Fibroblast of upper back skin (primary cell): ENCODE data around the gene ZFAND6.
A peak's percentile ranks its signal among the peaks of the same experiment; 100 is the strongest.
"Not testable (repeated sequence)": the region's sequence is repeated elsewhere in the genome, so short reads cannot be mapped to it uniquely, and the experiment has no call there.

ENCODE experiments used
- DNase-seq: peaks from one replicate; pipeline ENCODE4 v3.0.0-alpha.2; 2013

Gene ZFAND6

DNA sequence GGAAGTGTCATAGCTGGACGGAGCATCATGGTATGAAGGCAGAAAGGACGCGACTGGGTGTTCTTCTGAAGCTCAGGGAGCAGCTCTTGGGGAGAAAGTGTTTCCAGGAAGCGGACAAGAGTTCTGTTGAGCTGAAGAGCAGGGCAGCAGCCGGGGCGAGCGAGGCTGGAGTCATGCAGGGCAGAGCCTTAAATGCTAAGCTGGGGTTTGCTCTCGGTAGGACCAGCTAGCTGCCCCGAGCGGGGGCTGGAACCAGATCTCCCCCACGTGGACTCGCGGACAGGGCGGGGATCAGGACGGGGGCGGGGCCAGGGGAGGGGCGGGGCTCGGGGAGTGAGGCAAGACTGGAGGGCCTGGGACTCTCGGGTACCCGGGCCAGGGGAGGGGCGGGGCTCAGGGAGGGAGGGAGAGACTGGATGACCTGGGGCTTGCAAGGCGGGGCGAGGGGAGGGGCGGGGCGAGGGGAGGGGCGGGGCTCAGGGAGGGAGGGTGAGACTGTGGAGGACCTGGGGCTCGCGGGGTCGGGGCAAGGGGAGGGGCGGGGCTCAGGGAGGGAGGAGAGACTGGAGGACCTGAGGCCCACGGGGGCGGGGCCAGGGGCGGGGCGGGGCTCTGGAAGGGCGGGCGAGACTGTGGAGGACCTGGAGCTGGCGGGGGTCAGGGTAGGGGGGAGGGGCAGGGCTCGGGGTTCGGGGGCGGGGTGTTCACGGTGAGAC lies 92.9 kb downstream of the ZFAND6 start:
- DNase-seq = peak; percentile 94

DNA sequence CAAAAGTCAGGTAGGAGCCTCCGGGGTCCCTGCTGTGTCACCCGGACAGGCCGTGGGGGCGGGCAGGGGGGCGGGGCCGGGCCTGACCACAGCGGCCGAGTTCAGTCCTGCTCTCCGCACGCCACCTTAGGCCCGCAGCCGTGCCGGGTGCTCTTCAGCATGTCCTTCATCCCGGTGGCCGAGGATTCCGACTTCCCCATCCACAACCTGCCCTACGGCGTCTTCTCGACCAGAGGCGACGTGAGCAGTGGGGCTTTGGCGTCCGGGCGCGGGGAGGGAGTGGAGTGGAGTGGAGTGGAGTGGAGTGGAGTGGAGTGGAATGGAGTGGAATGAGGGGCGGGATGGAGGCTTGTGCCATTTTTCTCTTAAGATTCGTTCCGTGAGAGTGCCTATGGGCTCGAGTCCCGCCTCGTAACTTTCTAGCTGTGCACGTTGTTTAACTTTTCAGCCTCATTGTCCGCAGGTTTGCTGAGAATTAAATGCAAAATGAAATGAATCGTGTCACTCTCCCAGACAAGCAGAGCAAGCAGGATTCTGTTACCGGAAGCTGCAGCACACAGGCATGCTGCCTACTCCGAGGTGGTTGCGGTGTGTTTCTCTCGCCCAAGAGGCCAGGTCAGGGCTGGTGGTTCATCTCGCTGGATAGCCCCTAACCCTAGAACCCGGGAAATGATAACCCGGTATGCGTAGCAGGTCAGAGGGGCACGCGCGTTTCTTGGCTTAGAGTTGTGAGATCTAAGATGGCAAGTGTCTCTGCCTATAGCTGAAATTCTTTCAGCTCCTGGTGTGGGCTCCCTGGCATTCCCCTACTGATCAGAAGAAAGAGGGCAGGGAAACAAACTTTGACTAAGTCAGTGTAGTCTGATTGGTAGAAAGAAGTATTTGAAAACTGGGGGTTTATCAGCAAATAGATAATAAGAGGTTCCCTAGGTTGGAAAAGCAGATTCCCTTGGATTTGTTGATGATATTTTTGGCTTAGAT lies 93.7 kb downstream of the ZFAND6 start, which contains the start of gene FAH:
FAH (plus strand) TSS at position 104 of the 981 bp plus-strand sequence; CDS start at position 160, 56 bp downstream.
- peak; percentile 28 for DNase-seq

DNA sequence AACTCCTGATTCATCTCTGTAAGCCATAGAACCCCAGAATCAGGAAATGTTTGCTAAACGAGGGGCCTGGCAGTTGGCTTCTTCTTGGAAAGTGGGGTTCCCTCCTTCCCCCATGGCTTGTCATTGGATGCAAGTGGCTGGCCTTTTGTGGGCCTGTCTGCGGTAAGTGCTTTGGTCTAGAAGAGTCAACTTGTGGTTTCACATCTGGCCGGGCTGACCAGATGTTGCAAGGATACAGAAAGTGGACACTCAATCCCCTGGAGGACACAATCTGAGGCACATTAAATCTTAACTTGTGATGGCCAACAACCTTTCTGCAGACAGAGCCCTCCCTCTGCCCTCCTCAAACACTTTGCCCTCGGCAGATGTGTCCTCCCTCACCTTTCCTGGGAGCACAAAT lies 94.4 kb downstream of the ZFAND6 start:
- no peak for DNase-seq

DNA sequence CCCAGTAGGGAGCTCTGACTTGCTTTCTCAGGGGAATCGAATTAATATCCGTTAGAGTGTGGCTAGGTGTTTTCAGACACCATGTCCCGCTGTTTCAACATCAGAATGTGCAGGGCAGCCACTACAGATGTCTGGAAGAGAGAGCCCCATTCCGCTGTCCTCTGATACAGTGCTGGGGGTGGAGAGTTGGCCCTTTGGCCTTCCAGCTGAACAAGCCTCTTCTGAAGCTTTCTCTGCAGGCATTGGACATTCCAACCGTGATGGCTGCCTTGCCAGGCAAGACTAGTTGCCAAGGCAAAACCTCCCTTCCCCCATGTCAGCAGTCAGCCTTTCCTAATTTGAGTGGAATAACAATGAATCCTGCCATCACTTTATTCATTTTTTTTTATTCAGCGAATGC lies 94.9 kb downstream of the ZFAND6 start:
- no peak for DNase-seq

DNA sequence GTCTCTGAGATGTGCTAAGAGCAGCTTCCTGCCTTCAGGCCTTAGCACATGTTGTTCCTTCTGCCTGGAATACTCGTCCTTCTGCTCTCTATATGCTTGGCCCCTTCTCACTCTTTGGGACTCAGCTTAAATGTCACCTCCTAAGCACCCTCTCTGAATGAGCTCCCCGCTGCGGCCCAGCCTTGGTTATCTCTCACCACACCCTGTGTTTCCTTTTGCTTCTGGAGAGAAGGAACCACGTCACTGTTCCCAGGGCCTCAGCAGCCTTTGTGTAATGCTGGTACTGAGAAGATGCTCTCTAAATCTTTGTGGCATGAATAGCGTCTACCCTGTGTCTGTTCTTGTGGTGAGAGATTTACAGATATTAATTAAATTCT lies 95.5 kb downstream of the ZFAND6 start:
- no peak for DNase-seq

DNA sequence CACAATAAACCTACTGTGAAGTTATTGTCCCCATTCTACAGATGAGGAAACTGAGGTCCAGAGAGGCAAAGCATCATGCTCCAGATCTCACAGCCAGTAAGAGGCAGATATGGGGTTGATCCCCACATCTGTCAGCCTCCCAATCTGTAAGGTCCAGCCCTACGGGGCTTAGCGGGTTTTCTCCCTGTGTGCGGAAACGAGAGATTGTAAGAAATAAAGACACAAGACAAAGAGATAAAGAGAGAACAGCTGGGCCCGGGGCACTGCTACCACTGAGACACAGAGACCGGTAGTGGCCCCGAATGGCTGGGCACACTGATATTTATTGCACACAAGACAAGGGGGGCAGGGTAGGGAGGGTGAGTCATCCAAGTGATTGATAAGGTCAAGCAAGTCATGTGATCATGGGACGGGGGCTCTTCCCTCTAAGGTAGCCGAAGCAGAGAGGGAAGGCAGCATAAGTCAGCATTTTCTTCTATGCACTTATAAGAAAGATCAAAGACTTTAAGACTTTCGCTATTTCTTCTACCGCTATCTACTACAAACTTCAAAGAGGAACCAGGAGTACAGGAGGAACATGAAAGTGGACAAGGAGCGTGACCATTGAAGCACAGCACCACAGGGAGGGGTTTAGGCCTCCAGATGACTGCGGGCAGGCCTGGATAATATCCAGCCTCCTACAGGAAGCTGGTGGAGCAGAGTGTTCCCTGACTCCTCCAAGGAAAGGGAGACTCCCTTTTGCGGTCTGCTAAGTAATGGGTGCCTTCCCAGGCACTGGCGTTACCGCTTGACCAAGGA lies 96.1 kb downstream of the ZFAND6 start:
- DNase-seq = not testable (repeated sequence)

DNA sequence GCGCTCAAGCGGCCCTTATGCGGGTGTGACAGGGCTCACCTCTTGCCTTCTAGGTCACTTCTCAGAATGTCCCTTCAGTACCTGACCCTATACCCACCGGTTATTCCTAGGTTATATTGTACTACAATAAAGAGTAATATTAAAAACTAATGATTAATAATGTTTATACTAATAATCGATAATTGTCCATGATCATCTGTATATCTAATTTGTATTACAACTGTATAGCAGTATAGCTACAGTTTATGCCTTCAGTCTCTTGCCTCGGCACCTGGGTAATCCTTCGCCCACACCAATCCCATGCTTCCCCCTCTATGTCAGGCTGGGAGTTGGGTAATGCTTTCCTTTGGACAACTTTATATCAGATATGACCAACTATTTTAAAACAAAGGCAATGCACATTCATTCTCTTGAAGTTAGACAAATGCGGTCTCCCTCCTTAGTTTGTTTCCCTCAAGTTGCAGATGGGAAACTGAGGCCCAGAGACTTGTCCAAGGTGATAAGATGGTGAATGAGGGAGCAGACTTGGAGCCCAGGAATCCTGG lies 96.8 kb downstream of the ZFAND6 start:
- no peak for DNase-seq

DNA sequence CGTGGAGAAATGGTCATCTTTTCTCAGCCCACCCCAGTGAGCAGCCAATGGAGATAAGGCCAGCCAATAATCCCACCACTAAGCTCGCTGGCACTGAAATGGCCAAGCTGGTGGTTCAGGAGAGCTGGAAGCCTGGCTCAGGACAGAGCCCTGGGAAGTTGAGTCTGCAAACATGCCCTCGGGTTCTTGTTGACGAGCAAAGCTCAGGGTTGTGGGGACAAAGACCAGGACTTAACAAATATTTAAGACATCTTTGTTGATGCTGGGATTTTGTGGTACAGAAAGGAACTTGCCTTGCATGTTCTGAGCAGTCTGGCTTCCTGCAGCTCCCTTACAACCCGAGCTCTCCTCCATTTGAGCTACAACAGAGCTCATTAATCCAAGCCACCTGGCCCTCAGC lies 97.7 kb downstream of the ZFAND6 start:
- no peak for DNase-seq

DNA sequence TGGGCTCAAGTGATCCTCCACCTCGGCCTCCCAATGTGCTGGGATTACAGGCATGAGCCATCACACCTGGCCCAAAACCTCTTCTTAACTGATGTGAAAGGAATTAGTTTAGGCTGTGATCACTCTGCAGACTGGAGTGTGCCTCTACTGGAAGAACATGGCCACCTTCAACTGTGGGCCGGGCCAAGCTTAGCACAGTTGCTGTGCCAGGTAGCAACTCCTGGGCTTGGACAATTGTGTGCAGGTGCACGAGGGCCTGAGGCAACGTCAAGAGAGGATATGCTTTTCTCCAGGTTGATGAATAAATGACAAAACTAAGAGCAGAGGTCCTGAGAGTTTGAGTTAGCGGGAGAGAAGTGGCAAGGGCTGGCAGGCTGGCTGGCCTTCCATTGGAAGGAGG lies 99.8 kb downstream of the ZFAND6 start:
- DNase-seq = no peak

DNA sequence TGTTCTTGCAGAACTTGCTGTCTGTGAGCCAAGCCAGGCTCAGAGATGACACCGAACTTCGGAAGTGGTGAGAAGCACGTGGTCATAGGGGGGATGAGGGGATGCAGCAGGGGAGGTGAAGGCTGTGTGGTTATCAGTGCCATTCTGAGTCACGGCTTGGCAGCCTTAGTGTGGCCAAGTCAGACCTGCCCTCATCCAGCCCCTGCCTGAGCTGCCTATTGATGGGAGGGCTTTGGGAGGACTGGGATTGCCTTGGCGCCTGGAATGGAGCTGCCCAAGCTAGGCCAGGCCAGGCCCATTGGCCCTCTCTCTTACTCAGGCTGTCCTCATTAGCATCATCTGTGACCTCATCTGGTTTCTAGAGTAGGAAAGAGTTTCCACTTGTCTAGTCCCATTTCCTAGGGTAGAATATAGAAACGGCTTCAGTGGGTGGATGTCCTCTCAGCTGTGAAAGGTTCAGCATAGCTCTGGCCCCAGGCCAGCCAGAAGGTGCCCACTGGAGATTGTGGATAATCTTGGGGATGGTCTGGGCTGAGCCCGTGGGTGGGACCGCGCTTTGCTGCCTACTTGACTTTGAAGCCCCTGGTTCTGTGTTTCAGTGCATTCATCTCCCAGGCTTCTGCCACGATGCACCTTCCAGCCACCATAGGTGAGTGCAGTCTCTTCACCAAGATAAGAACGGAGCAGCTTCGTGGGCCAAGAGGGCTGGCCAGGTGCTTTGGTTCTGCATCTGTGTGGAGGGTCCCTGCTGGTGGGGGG lies 100.5 kb downstream of the ZFAND6 start:
- no peak for DNase-seq

DNA sequence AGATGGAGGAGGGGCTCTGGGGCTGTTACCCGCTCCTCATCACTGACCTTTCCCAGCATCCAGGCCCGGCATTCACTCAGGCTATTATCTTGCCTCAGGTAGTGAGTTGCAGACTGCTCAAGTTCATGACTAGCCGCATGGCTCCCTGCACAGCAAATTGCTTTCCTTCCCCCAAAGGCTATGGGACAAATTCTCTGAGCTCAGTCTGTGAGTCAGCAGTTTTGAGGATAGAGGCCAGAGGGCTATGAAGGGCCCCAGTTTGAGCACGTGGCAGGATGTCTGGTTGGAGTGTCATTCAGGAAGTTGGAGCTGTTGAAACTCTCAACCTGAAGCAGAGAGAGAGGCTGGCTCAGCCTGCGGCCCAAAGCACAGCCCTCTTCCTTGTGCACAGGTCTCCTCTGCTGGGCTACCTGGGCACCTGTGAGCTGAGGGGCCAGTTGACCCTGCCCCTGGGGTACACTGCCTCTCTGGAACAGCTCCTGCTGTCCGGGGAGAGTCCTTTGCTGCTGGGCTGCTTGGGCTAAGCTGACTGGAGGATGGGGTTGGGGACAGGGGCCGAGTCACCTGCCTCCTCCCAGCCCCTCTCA lies 101.2 kb downstream of the ZFAND6 start:
- DNase-seq = peak; percentile 94

DNA sequence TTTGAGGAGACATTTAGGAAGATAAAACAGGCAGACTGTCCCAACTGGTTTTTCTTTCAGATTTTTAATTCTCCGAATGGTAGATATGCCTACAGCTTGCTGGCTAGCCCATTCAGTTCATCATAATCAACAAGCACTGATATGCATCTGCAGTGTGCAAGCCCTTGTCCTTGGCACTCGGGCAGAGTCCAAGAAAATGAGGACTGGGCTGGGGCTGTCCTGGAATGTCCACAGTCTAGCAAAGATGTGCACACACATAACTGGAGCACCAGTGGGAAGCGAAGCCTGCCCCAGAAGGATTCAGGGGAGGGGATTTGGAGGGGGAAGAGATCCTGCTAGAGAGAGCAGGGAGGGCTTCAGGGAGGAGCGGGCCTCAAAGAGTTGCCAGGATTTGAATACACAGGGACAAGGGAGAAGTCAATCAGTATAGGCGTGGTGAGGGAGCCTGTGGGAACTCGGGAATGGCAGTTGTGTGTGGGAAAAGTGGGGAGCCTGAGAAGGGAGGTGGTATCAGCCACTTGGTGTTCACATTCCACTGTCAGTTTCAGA lies 102.1 kb downstream of the ZFAND6 start:
- DNase-seq = no peak

DNA sequence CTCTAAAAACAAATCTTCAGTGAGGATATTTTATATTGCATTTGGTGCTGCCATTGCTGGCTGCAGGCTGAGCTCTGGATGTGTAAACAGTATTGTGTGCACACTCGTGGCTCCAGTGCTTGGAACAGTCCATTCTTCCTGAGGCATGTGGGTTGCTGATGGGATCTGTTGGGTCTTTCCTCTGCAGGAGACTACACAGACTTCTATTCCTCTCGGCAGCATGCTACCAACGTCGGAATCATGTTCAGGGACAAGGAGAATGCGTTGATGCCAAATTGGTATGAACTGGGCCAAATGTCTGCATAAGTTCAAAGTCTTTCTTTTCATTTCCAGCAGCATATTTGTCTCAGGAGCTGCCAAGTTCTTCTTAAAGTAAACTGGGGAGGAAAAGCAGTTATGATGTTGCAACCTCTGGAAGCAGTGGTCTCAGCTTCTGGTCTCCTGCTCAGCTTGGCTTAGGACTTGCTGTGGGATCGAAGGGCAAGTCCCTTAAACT lies 102.6 kb downstream of the ZFAND6 start:
- DNase-seq = no peak

DNA sequence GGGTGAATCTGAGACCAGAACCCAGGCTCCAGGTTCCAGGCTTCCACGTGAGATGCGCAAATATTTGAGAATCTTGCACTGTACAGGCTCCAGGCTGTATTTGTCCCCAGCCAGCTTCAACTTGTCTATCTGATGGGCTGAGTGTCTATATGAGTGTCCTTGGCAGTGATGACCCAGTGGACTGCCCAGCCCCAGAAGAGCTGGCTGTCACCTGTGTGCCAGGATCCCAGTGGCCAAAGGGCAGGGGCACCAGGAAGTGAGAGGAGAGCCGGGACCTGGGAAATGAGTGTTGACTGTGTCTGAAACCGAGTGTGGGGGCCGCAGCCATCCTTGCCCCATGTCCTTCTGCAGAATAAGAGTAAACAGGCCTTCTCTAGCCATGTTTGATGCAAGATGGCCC lies 103.7 kb downstream of the ZFAND6 start:
- no peak for DNase-seq

DNA sequence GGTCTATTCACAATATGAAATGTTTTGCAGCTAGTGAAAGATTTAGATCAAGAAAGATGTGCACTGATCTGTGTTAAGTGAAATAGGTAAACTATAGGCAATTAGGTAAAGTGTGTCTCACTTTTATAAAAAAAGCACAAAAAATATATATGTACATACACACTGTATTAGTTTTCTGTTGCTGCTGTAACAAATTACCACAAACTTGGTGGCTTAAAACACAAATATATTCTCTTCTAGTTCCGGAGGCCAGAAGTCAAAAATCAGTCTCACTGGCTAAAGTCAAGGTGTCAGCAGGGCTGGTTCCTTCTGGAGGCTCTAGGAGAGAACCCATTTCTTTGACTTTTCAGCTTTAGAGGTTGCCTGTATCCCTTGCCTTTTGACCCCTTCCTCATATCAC lies 104.4 kb downstream of the ZFAND6 start:
- no peak for DNase-seq

DNA sequence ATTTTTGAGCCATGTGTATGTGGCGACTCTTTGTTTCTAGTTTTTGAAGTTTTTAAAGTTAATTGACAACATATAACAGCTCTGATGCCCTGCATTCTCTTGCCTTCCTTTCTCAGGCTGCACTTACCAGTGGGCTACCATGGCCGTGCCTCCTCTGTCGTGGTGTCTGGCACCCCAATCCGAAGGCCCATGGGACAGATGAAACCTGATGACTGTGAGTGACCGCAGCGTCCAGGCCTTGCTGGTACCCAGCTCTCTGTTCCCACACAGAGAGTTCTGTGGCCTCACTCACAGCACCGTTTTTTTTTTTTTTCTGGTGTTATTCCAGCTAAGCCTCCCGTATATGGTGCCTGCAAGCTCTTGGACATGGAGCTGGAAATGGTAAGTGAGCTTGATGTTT lies 108.5 kb downstream of the ZFAND6 start:
- DNase-seq = no peak

DNA sequence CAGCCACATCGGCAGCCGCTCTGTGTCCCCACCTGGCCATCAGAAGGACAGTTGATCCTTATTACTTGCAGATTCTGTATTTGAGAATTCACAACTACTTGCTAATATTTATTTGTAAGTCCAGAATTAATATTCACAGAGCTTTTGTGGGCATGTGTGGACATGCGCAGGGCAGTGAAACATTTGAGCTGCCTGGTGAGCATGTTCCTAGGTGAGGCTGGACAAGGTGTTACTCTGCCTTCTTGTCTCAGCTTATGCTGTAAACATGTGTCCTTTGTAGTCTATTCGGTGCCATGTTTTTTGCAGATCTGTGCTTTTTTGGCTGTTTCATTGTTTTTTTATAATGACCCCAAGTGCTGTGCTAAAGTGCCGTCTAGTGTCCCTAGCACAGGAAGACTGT lies 108.9 kb downstream of the ZFAND6 start:
- DNase-seq = no peak

DNA sequence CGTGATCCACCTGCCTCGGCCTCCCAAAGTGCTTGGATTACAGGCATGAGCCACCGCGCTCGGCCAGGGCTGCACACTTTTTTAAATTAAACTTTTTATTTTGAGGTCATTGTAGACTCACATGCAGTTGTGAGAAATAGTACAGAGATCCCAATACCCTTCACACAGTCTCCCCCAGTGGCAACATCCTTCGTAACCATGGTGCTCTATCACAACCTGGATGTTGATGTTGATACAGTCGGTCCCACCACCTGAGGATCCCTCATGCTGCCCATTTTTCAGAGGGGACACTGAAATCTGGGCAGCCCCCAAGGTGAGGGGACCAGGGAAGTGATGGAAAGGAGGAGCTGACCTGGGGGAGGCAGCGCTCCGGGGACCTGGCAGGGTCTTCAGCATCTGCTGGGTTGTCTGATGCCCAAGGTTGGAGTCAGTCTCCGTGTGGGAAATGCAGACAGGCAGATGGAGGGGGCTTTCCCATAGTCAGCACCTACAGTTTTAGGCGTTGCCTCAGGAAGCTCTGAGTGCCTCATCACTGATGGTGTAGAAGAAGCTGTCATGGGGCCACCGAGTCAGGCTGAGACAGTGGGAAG lies 110.4 kb downstream of the ZFAND6 start:
- no peak for DNase-seq

DNA sequence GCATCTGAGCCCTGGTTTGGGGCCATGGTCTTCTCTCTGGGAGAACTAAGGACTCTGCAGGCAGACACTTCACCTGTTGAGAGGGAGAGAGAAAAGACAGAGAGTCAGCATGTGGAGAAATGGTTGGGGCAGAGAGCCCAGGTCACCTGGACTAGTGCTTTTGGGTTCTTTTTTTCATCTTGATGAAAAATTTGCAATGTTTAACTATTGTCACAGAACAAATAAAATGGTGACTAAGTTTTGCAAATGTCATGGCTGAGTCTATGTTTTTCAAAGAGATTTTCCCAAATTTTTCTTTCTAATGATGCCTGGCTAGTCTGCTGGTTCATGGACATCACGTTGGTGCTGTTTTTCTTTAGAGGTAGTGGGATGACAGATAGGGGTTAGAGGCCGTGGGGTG lies 111.1 kb downstream of the ZFAND6 start:
- no peak for DNase-seq

DNA sequence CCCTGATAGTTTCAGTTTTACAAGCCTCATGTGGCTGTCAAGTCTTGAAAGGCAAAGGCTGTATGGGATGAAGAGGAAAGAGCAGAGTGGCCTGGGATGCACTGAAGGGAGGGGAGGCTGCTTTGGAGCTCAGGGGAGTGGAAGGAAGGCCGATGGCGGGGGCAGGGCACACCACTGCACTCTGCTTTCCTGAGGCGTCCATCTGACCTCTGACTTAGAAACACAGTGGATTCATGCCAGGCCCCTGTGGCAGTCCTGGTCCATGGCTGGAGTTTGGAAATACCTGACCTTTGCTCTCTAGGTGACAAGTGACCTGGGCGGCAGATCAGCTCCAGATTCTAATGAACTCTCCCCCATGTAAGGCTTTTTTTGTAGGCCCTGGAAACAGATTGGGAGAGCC lies 112.3 kb downstream of the ZFAND6 start:
- no peak for DNase-seq

DNA sequence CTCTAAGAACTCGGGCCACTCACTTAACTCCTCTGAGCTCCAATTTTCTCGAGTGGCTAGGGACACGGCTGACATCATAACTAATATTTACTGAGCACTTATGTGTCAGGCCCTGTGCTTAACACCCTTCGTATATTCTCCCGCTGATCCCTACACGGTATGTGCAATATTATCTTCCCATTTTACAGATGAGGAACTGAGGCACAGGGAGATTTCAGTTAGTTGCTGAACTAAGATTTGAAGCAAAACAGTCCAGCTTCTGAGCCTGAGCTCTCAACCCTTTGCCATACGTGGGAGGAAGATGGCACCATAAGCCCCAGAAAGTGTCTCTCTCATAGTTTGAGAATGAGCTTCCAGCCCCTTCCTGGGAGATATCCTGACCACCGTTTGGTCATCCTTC lies 112.9 kb downstream of the ZFAND6 start:
- no peak for DNase-seq
